Activated naive CD4-positive, alpha-beta T cell treated with anti-CD3 and anti-CD28 coated beads, Interleukin-2, amount 50 U/mL, for 24 hours (primary cell): ENCODE measurements around the gene AGAP1.

Source experiments
- H3K27ac Mint-ChIP-seq: one replicate; pipeline ENCODE4 v1.8.0; 2021; ENCODE audit warnings: mild to moderate bottlenecking, mixed read lengths
- H3K27me3 Mint-ChIP-seq: one replicate; pipeline ENCODE4 v1.8.0; 2021; ENCODE audit warnings: mixed read lengths
- H3K36me3 Mint-ChIP-seq: one replicate; pipeline ENCODE4 v1.8.0; 2021; ENCODE audit warnings: mixed read lengths
- H3K4me1 Mint-ChIP-seq: one replicate; pipeline ENCODE4 v1.8.0; 2021; ENCODE audit warnings: mixed read lengths
- H3K4me3 Mint-ChIP-seq: one replicate; pipeline ENCODE4 v1.8.0; 2021; ENCODE audit warnings: mild to moderate bottlenecking, mixed read lengths
- H3K9me3 Mint-ChIP-seq: one replicate; pipeline ENCODE4 v1.8.0; 2021; ENCODE audit warnings: mixed read lengths

Gene AGAP1

DNA sequence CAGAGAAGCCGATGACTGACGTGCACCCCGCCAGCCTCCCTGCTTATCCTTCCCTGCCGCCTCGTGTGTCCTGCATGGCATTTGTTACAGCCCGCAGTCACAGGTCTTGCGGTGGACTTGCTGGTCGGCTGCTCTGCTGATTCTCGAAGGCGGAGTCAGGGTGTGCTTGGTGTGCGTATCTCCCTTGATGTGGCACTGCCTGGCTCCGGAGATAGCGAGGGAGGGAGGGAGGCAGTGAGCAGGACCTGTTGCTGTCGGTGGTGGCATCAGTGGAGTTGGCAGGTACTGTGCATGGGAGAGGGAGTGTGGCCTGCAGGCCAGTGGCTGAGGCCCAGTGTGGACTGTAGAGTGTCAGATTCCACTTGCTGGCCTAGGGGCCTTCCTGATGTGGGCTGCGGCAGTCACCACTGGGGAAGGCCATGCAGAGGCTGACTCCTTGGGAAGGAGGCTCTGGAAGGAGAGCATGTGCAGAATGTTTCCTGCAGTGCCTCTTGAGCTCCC is 198.9 kb downstream of the AGAP1 start:
- H3K9me3 Mint-ChIP-seq: no peaks in the 10 kb centered on the region
- H3K27ac Mint-ChIP-seq: no peak overlapping the region
- H3K4me1 Mint-ChIP-seq: no peaks in the 10 kb centered on the region
- H3K36me3 Mint-ChIP-seq: no peaks in the 10 kb centered on the region
- H3K27me3 Mint-ChIP-seq: peaks cover 3% of the 10 kb centered on the region
- H3K4me3 Mint-ChIP-seq: no peak overlapping the region

GRCh38 chr2:235693279-235693678 is 199.4 kb downstream of the AGAP1 start:
- H3K4me1 Mint-ChIP-seq: no peaks in the 10 kb centered on the region
- peaks cover 3% of the 10 kb centered on the region for H3K27me3 Mint-ChIP-seq
- no peaks in the 10 kb centered on the region for H3K36me3 Mint-ChIP-seq
- no peaks in the 10 kb centered on the region for H3K9me3 Mint-ChIP-seq
- H3K4me3 Mint-ChIP-seq: no peak overlapping the region
- no peak overlapping the region for H3K27ac Mint-ChIP-seq

- Mint-ChIP-seq H3K36me3 (no peaks in the 10 kb centered on the region), H3K27ac (no peak overlapping the region), H3K27me3 (peaks cover 1% of the 10 kb centered on the region), H3K4me3 (no peak overlapping the region), H3K4me1 (no peaks in the 10 kb centered on the region), H3K9me3 (no peaks in the 10 kb centered on the region)
These were observed 201.1 kb downstream of the AGAP1 start for GRCh38 chr2:235694721-235695601.

DNA sequence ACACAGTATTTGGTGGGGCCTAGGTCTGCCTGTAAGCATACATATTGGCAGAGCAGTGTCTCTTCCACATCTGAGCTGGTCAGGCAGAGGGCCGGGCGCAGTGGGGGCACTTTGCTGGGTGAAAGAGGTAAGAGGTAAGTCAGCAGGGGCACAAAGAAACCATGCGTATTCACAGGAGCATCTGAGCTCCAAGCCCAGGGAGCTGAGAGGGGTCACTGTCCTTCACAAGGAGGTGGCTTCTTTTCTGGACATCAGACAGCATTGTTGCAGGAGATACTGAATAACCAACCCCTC is 201.7 kb downstream of the AGAP1 start:
- Mint-ChIP-seq H3K9me3 (no peaks in the 10 kb centered on the region), H3K36me3 (no peaks in the 10 kb centered on the region), H3K27me3 (peaks cover 1% of the 10 kb centered on the region), H3K4me3 (no peak overlapping the region), H3K4me1 (no peaks in the 10 kb centered on the region), H3K27ac (no peak overlapping the region)

- no peak overlapping the region for H3K27ac Mint-ChIP-seq
These were observed 203.2 kb downstream of the AGAP1 start for GRCh38 chr2:235697041-235697440.

DNA sequence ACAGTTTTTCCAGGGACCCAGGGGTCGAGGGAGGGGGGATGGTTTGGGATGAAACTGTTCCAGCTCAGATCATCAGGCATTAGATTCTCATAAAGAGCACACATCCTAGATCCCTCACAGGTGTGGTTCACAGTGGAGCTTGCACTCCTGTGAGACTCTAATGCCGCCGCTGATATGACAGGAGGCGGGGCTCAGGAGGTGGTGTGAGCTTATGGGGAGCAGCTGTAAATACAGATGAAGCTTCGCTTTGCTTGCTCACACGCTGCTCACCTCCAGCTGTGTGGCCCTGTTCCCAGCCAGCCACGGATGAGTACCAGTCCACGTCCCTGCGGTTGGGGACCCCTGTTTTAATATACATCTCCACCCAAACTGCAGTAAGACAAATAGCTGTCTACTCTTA is 204.2 kb downstream of the AGAP1 start:
- Mint-ChIP-seq H3K4me3 (no peak overlapping the region), H3K9me3 (no peaks in the 10 kb centered on the region), H3K4me1 (no peaks in the 10 kb centered on the region), H3K27me3 (peaks cover 2% of the 10 kb centered on the region), H3K27ac (no peak overlapping the region), H3K36me3 (no peaks in the 10 kb centered on the region)

More at GRCh38 chr2:235697041-235697440, 203.2 kb downstream of the AGAP1 start:
- no peaks in the 10 kb centered on the region for H3K9me3 Mint-ChIP-seq
- H3K4me1 Mint-ChIP-seq: no peaks in the 10 kb centered on the region
- H3K36me3 Mint-ChIP-seq: no peaks in the 10 kb centered on the region
- H3K4me3 Mint-ChIP-seq: no peak overlapping the region
- H3K27me3 Mint-ChIP-seq: peaks cover 2% of the 10 kb centered on the region

- Mint-ChIP-seq H3K27me3 (peaks cover 2% of the 10 kb centered on the region), H3K4me1 (no peaks in the 10 kb centered on the region), H3K4me3 (no peak overlapping the region), H3K27ac (no peak overlapping the region), H3K9me3 (no peaks in the 10 kb centered on the region), H3K36me3 (no peaks in the 10 kb centered on the region)
These were observed 204.6 kb downstream of the AGAP1 start for GRCh38 chr2:235698491-235698890.

- no peaks in the 10 kb centered on the region for H3K36me3 Mint-ChIP-seq
- peaks cover 2% of the 10 kb centered on the region for H3K27me3 Mint-ChIP-seq
- no peak overlapping the region for H3K27ac Mint-ChIP-seq
- H3K4me3 Mint-ChIP-seq: no peak overlapping the region
- H3K9me3 Mint-ChIP-seq: no peaks in the 10 kb centered on the region
- no peaks in the 10 kb centered on the region for H3K4me1 Mint-ChIP-seq
These were observed 205.7 kb downstream of the AGAP1 start for GRCh38 chr2:235699576-235699975.

- no peaks in the 10 kb centered on the region for H3K9me3 Mint-ChIP-seq
- H3K4me1 Mint-ChIP-seq: no peaks in the 10 kb centered on the region
- H3K27me3 Mint-ChIP-seq: peaks cover 2% of the 10 kb centered on the region
- H3K27ac Mint-ChIP-seq: no peak overlapping the region
- no peak overlapping the region for H3K4me3 Mint-ChIP-seq
- H3K36me3 Mint-ChIP-seq: no peaks in the 10 kb centered on the region
These were observed 207.6 kb downstream of the AGAP1 start for GRCh38 chr2:235701206-235701981.

- H3K27me3 Mint-ChIP-seq: peaks cover 2% of the 10 kb centered on the region
- H3K36me3 Mint-ChIP-seq: no peaks in the 10 kb centered on the region
- H3K4me3 Mint-ChIP-seq: no peak overlapping the region
- no peaks in the 10 kb centered on the region for H3K4me1 Mint-ChIP-seq
- H3K27ac Mint-ChIP-seq: no peak overlapping the region
- H3K9me3 Mint-ChIP-seq: no peaks in the 10 kb centered on the region
These were observed 208.3 kb downstream of the AGAP1 start for GRCh38 chr2:235702186-235702585.

- Mint-ChIP-seq H3K27ac (no peak overlapping the region), H3K4me1 (no peaks in the 10 kb centered on the region), H3K4me3 (no peak overlapping the region), H3K27me3 (peaks cover 1% of the 10 kb centered on the region), H3K36me3 (no peaks in the 10 kb centered on the region), H3K9me3 (no peaks in the 10 kb centered on the region)
These were observed 210.0 kb downstream of the AGAP1 start for GRCh38 chr2:235703711-235704295.

DNA sequence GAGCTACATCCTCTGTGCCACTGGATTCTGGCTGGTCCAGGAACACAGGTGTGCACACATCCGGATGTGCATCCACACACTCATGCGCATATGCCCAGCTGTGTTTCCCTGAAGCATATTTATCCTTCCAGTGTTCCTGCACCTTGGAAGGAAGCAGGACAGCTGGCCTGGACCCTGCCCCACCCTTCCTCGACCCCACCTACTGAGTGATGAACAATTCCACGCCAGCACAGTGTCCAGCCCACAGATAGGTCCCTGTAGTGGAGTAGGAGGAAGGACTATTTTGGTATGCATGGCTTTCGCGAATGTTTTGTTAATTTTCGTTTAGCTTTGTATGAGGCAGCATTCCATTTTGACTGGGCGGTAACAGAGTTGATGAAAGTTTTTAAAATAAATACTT is 211.5 kb downstream of the AGAP1 start:
- Mint-ChIP-seq H3K36me3 (no peaks in the 10 kb centered on the region), H3K27me3 (peaks cover 1% of the 10 kb centered on the region), H3K27ac (no peak overlapping the region), H3K9me3 (no peaks in the 10 kb centered on the region), H3K4me3 (no peak overlapping the region), H3K4me1 (no peaks in the 10 kb centered on the region)

- Mint-ChIP-seq H3K27ac (no peak overlapping the region), H3K36me3 (no peaks in the 10 kb centered on the region), H3K4me3 (no peak overlapping the region), H3K27me3 (peaks cover 1% of the 10 kb centered on the region), H3K4me1 (no peaks in the 10 kb centered on the region), H3K9me3 (no peaks in the 10 kb centered on the region)
These were observed 212.7 kb downstream of the AGAP1 start for GRCh38 chr2:235706506-235706905.

GRCh38 chr2:235707411-235708096 is 213.7 kb downstream of the AGAP1 start:
- H3K4me1 Mint-ChIP-seq: no peaks in the 10 kb centered on the region
- H3K9me3 Mint-ChIP-seq: no peaks in the 10 kb centered on the region
- H3K36me3 Mint-ChIP-seq: no peaks in the 10 kb centered on the region
- no peak overlapping the region for H3K4me3 Mint-ChIP-seq
- H3K27me3 Mint-ChIP-seq: no peaks in the 10 kb centered on the region
- no peak overlapping the region for H3K27ac Mint-ChIP-seq

- Mint-ChIP-seq H3K4me1 (no peaks in the 10 kb centered on the region), H3K27ac (no peak overlapping the region), H3K27me3 (no peaks in the 10 kb centered on the region), H3K36me3 (no peaks in the 10 kb centered on the region), H3K9me3 (no peaks in the 10 kb centered on the region), H3K4me3 (no peak overlapping the region)
These were observed 215.4 kb downstream of the AGAP1 start for GRCh38 chr2:235709124-235709813.
